Stimulated activated CD4-positive, alpha-beta T cell treated with anti-CD3 and anti-CD28 coated beads, TNF-alpha, amount 100 ng/mL, for 48 hours (primary cell): ENCODE measurements around the gene SLC17A6.

ENCODE experiments used
- DNase-seq, 3 donors: peaks; one replicate each; pipeline ENCODE4 v3.0.0-alpha.2; 2020; ENCODE audit warnings: low read depth in 3 of 3

The SLC17A6 gene

DNA sequence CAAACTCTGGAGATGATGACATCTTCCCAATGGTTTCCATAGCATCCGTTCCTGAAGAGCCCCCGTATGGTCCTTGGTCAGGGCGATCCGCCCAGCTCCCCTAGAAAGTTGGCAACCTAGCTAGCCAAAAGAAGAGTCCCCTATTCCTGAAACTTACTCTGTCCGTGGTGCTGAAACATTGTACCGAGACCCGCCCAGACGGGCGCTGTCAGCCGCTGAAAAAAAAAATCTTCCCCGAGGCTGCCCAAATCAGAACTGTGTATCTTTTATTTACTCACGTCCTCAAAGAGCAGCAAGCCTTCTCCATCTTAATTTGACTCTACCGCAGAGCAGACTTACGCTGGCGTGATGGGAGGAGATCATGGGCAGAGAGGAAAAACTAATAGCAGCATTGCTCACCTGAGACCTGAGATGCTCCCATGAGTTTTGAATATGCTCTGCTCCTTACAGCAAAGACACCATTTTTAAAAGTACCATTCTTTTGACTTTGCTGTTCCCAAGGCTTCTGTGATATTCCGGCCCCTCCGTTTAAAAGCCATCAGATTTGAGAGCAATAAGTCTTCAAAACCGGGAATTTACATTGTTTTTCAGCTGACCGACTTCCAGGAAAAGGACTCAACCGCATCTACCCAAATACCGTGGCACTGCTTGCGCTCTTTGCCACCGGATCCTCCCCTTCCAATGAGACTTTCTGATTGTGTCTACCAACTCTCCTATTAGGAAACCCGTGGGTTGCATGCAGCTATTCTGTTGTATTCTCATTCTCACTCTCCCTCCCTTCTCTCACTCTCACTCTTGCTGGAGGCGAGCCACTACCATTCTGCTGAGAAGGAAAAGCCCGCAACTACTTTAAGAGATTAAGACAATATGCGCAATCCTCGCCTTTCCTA is at the start of gene SLC17A6:
Gene SLC17A6 (plus strand): TSS at position 786 of the 890 bp plus-strand sequence. CDS start 153 bp downstream, outside the sequence.
- no peak for DNase-seq

DNA sequence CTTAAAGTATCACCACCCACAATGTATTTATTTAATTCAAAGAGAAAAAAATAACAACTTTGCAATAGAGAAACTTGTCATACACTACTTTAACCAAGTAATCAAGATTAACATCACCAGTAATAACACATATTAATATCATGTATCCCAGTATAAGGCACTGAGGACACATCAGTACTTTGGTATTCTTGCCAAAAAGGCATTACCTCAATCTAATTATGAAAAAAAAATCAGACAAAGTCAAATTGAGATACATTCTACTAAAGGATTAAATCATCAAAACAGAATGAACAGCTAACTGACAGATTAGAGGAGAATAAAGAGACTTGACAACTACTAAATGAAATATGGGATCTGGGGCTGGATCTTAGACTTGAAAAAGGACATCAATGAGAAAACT is 35.8 kb upstream of the SLC17A6 start:
- DNase-seq, result no peak

DNA sequence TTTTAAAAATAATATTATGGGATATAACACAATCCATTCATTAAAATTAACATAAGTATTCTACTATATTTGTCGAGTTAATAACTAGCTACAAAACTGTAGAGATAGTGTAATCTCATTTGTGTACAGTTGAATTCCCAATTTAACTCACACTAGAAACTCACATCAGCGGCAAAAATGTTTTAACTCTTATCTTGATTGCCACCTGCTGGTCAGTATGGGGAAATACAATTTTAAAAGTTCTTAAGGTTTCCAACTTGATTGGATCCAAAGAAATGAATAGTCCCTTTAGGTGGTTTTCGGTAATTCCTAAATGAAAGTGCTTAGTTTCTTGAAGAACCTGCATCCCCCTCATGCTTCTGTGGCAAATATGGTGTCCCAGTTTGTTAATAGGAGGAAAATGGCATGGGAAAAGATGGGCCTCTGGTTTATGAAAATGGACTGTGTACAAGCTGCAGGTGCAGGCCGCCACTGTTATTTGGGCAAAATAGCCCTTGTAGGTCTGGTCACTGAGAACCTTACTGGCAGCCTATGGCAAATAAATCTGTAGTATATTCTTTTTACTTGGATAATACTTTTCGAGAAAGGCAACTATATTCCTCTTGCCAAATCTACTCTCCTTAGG is 33.7 kb upstream of the SLC17A6 start:
- DNase-seq, result no peak

DNA sequence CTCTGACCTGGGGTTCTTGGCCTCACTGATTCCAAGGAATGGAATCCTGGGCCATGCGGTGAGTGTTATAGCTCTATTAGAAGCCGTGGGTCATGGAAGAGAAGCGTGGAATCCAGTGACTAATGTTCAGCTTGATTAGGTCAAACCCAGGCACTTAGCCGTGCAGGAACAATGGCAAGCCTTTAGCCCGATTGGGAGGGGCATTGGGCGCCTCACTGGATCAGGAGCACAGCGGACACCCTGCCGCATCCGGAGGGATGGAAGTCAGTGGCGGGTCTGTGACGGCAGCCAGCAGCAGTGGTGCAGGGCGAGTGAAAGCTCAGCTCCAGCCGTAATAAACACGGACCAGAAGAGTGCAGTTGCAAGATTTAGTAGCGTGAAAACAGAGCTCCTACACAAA is 20.5 kb upstream of the SLC17A6 start:
- no peak for DNase-seq

DNA sequence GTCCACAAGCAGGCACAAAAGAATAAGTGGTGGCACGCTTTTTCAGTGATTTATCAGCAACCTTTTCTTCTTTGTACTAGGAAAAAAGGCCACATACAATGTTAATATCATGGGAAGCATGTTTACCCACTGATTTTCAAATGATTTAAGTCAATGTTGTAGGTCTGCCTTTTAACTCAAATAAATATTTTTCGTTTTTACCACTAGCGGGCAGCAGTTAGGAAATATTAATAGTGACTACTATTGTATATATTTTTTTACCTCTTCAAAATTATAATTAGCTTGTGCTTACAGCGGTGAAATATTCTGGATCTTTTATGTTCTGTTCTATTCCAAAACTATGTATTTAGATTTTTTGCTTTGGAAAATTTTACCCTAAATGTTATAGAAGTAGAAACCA is 6.4 kb upstream of the SLC17A6 start:
- DNase-seq, result no peak

GRCh38 chr11:22336587-22336986 is 1.6 kb upstream of the SLC17A6 start:
- DNase-seq, result no peak

DNA sequence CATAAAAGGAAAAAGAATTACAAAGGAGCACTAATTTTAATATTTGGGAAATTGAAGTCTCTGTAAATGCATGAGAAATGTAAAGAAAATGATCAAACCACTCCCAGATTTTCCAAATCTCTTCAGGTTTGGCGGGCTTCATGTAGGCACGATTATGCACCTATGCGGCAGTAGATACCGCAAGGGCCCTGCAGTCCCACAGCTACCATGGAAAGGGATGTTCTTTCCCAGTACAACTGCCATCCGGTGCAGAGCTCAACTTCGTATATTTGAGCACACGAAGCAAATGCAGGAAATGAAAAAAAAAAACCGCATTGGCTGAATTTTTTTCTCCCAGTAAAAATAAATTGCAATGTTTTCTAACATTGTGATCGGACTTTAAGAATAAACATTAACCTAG is 1.4 kb downstream of the SLC17A6 start:
- no peak for DNase-seq

DNA sequence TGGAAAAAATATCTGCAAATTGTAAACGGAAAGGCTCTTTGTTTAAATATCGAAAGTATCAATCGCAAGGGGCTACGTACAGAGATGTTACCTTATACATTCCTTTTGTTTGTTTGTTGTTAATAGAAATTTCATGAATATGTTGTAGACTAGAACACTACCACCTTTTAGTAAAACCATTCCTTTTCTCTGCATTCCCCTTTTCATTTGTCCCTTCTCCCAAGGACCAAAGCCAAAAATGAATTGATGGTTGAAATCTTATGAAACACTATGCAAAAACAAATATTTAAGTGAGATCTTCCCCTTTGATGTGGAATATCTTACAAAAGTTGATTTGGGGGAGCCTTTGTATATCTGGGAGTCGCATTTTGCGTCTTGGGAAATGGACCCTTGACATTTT is 2.1 kb downstream of the SLC17A6 start:
- no peak for DNase-seq

DNA sequence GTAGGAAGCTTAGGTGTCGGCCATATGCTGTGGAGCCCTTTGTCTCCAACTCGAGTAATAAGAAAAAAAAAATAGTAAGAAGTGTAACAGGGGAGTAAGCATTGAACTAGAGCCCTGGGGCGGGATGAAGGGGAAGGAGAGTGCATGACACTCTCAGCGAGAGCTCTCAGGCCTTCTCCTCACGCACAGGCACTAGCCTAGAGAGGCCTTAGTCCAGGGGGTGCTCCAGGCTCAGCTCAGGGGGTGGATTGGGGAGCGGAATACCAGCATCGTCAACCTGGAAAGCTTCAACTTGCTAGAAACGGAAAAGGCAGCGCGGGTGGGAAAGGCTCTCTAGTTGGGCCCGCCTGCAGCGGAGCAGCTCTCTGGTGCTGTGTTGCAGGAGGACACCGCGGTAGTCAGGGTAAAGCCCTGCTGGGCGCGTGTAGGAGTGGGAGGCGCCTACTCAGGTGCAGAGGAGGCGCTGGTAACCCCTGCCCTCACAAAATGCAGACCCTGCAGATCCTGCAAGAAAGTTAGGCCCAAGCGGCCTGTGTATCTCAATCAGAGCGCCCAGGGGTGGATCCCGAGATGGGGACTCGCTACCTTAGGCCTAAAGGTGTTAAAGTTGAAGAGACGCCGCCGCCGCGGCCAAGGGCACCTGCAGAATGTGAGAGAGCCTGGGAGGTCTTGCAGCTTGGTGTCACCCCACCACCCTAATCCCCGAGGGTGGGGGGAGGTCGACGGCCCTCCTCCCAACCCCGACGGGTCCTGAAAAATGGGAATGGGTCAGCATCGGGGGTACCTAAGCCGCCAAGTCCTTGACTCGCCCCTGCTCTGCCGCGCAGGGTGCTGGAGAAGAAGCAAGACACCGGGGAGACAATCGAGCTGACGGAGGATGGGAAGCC is 2.8 kb downstream of the SLC17A6 start:
- no peak for DNase-seq

- no peak for DNase-seq
Observed at GRCh38 chr11:22341588-22341931, 3.4 kb downstream of the SLC17A6 start.

- no peak for DNase-seq
Observed at GRCh38 chr11:22342211-22343031, 4.2 kb downstream of the SLC17A6 start.

DNA sequence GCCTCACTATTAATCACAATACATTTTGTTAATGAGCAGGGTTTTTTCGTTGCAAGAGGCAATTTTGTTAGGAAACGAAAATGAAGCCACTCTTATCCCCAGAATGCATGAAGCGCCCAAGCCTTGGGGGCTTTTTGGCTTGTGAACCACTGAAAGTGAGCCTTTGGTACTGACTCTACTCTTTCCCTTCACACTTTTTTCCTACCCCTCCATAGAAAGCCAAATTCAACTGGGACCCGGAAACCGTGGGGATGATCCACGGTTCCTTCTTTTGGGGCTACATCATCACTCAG is 4.8 kb downstream of the SLC17A6 start:
- no peak for DNase-seq

DNA sequence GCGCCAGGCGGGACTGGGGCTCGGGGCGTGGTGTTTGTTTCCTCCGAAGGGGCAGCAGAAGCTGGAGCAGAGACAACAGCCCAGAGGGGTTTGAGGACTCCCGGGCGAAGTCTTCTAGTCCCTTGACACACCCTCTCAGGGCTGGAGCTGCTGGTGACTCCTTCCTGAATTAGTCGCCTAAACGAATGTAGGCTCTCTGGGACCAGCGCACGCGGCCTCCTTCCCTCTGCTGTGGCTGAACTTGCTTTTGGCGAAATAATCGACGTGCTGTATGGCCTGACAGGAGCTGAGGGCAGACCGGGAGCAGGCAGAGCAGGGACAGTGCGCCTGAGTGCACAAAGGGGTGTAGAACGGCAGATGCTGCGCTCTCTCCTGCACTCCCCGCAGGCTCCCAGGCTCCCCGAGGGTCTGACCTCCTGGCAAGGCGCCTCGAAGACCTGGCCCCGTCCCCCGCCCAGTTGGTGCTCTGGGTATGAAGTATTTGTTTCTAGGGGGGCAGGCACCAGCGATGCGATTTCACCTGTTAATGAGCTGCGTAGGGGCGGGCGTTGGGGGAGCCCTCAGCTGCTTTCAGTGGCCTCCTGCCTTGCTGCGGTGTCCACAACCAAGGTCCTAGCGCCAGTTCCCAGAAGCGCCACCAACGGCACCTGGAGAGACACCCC is 5.3 kb downstream of the SLC17A6 start:
- DNase-seq, result no peak

- no peak for DNase-seq
Observed at GRCh38 chr11:22344081-22344480, 5.9 kb downstream of the SLC17A6 start.

DNA sequence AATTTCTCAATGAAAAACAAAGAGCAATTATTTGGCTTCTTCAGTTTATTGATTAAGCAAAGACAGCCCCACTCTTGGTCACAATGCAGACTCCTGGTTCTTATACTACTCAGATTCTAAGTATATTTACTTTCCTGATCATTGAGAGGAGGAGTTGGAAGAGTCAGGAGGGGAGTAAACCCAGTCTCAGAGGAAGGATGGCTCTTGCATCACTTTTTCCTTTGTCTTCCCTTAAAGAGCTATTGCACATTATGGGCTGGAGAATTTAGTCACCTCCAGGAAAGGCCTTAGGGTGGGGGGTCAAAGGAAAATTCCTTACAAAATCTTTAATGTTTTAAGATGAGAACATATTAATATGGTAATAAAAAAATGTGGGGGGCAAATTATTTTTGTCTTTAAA is 8.1 kb downstream of the SLC17A6 start:
- DNase-seq, result no peak

- DNase-seq, result no peak
Observed at GRCh38 chr11:22347857-22348487, 9.8 kb downstream of the SLC17A6 start.

- no peak for DNase-seq
Observed at GRCh38 chr11:22349491-22349890, 11.3 kb downstream of the SLC17A6 start.

DNA sequence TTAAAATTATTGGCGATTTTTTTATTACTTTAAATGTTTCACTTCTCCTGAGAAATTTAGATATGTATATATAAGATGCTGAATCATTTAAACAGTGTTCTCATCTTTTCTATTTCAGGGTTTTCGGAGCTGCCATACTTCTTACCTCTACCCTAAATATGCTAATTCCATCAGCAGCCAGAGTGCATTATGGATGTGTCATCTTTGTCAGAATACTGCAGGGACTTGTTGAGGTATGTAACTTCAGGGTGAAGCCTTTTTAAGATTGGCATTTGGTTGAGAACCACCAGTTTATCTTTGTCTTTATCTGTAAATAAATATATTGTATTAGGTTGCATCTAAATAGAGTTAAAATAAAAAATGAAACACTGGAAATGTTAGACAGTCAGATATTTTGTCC is 21.1 kb downstream of the SLC17A6 start:
- no peak for DNase-seq

DNA sequence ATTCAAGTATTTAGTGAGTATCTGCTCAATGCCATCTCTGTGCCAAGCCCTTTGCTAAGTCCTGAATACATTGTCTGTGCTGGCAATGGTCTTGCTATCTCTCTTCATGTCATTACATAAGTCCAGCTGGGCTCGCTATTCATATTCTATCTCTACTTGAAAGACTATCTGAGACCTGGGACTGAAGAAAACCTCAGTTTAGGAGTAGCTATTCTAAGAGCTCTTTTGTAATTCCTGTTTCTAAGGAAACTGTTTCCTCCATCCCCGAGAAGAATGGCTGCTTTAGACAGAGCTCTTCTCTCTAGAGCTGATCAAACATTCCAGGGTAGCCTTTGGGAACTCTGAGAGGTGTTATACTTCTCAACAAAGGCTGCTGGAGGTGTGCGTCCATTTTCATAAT is 33.0 kb downstream of the SLC17A6 start:
- no peak for DNase-seq

DNA sequence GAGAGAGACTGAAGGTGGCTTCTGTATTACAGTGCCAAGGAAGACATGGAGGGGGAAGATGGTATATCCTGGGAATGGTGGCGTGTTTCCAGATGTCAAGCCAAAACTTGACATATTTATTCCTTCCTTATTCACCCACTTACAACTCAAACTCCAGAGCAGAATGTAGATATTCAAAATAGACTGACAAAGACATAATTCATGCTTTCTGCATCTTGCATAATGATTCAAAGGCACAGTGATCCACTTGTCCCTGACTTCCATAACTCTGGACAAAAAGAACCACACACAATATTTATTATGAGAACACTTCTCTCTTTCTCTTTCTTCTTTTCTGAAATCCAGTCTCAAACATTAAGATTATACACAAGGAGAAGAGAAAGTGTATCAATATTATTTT is 48.9 kb downstream of the SLC17A6 start:
- DNase-seq, result no peak
